Measurements from ENCODE around the gene CFAP100. TPM values are rescaled to one million over a fixed set of nuclear protein-coding genes. Genes with fewer than 3 reads are reported as not detected.

CFAP100 gene
- total and polyA plus RNA-seq, 12 donors: 0.17 TPM; not detected in 11

DNA sequence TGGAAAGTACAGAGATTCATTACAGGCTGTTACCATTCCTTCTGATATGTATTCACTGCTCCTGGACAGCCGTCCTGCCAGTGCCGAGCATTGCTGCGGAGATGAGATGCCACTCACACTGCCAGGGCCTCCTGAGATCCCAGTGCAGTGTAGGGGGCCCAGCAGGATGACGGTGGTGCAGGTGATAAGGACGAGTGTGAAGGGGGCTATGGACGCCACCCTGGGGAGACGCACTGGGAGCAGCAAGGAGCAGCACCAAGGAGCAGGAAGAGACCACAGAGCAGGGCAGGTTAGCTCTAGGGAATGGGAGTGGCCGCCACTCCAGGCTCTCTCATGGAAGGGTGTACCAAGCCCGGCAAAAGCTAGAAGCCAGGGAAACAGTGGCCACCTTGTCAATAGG is 33.5 kb upstream of the CFAP100 start:
- DNase-seq: peak in 3 of 7 donors; percentile 3 to 39 (median 14)
- Histone ChIP-seq H3K4me1 (replicated peaks in 1 of 2) (peaks cover 0 to 3% of the 10 kb centered on the region in 2 donors), H3K27me3 (no peaks in the 10 kb centered on the region), H3K9me3 (replicated peaks in 1 of 3) (no peaks in the 10 kb centered on the region), H3K4me3 (no peak overlapping the region), H3K36me3 (replicated peaks in 1 of 2) (no peaks in the 10 kb centered on the region), H3K27ac (no peak overlapping the region)
- intact Hi-C loops (cut with DNase I): loop anchor here in 1 of 2 donors (10.0 kb wide), 1 partner anchor 226 kb away; no protein-coding TSS in a partner anchor
- 76 to 86% (median 80%) methylated on average over 9 of the region's 9 CpGs for WGBS, 4 donors
- TF ChIP-seq POLR2A (IDR thresholded peaks at IDR 0.05): no peak
- TF ChIP-seq, protein P1, sequence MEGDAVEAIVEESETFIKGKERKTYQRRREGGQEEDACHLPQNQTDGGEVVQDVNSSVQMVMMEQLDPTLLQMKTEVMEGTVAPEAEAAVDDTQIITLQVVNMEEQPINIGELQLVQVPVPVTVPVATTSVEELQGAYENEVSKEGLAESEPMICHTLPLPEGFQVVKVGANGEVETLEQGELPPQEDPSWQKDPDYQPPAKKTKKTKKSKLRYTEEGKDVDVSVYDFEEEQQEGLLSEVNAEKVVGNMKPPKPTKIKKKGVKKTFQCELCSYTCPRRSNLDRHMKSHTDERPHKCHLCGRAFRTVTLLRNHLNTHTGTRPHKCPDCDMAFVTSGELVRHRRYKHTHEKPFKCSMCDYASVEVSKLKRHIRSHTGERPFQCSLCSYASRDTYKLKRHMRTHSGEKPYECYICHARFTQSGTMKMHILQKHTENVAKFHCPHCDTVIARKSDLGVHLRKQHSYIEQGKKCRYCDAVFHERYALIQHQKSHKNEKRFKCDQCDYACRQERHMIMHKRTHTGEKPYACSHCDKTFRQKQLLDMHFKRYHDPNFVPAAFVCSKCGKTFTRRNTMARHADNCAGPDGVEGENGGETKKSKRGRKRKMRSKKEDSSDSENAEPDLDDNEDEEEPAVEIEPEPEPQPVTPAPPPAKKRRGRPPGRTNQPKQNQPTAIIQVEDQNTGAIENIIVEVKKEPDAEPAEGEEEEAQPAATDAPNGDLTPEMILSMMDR (IDR thresholded peaks at IDR 0.05): no peak

DNA sequence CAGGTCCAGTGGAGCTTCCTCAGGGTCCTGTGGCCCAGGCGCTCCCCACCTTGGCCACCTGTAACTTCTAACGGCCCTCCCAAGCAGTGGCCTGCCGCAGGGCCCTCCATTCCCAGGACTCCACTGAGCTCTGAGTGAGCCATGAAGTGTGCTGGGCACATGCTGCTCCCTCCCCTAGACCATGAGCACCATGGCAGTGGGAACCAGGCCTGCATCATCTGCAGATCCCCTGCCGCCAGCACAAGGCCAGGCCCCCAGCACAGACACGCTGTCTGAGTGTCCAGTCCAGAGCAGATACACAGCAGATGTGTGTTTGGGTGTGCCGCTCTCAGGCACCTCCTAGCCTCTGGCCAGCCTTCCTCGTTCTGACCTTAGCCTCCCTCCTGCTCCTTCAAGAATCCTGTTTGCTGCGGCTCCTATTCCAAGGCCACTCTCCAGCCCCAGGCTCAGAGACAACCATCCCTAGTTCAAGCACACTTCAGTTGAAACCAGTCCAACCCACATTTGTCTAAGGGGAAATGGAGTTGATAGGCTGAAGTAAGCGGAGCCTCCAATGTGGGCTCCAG is 30.5 kb upstream of the CFAP100 start:
- Histone ChIP-seq H3K4me3 (no peak overlapping the region), H3K36me3 (replicated peaks in 1 of 2) (no peaks in the 10 kb centered on the region), H3K27me3 (no peaks in the 10 kb centered on the region), H3K9me3 (replicated peaks in 1 of 3) (no peaks in the 10 kb centered on the region), H3K4me1 (replicated peaks in 1 of 2) (no peaks in the 10 kb centered on the region), H3K27ac (no peak overlapping the region)
- 82 to 95% (median 92%) methylated on average over 5 to 9 of the region's 9 CpGs for WGBS, 4 donors
- intact Hi-C loops (cut with DNase I): loop anchor here in 1 of 2 donors (10.0 kb wide), 1 partner anchor 229 kb away; no protein-coding TSS in a partner anchor
- TF ChIP-seq POLR2A (IDR thresholded peaks at IDR 0.05): no peak
- TF ChIP-seq, protein P1 (IDR thresholded peaks at IDR 0.05): no peak
- DNase-seq: no peak

DNA sequence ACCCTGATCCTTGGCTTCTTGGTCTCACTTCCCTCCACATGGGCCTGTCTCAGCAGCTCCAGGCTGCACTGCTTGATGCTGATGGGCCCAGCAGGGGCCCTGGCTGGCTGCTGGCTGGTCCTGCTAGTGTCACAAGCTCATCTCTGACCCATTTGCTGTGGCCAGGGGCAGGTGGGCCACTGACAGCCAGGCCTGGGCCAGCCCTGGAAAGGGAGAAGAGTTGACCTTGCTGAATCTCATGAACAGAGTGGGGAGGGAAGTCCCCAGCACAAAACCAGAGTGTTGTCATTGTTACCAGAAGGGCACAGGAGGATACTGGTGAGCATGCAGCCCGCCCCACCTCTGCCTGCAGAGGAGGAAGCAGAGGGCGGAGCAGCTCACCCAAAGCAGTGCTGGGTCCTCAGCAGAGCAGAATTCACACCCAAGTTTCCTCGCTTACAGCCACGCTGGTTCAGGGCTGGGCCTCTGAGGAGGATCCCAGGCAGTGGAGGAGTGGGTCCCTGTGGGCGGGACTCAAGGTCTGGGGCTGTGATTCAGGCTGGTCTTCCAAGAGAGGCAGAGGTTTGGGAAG is 29.9 kb upstream of the CFAP100 start:
- 90 to 95% (median 93%) methylated on average over 5 of the region's 5 CpGs; no CpG with 5 or more reads in 1 of the 4 donors for WGBS, 4 donors
- no peaks in the 10 kb centered on the region for H3K27me3 ChIP-seq
- DNase-seq: peak in 1 of 7 donors; percentile 11
- no peak for TF ChIP-seq POLR2A (IDR thresholded peaks at IDR 0.05)
- TF ChIP-seq, protein P1 (IDR thresholded peaks at IDR 0.05): no peak
- intact Hi-C loops (cut with DNase I): loop anchor here in 1 of 2 donors (10.0 kb wide), 1 partner anchor 230 kb away; no protein-coding TSS in a partner anchor
- no peak overlapping the region for H3K4me3 ChIP-seq
- no peaks in the 10 kb centered on the region for H3K36me3 ChIP-seq (replicated peaks in 1 of 2)
- no peak overlapping the region for H3K27ac ChIP-seq
- H3K4me1 ChIP-seq (replicated peaks in 1 of 2): no peaks in the 10 kb centered on the region
- H3K9me3 ChIP-seq (replicated peaks in 1 of 3): no peaks in the 10 kb centered on the region

DNA sequence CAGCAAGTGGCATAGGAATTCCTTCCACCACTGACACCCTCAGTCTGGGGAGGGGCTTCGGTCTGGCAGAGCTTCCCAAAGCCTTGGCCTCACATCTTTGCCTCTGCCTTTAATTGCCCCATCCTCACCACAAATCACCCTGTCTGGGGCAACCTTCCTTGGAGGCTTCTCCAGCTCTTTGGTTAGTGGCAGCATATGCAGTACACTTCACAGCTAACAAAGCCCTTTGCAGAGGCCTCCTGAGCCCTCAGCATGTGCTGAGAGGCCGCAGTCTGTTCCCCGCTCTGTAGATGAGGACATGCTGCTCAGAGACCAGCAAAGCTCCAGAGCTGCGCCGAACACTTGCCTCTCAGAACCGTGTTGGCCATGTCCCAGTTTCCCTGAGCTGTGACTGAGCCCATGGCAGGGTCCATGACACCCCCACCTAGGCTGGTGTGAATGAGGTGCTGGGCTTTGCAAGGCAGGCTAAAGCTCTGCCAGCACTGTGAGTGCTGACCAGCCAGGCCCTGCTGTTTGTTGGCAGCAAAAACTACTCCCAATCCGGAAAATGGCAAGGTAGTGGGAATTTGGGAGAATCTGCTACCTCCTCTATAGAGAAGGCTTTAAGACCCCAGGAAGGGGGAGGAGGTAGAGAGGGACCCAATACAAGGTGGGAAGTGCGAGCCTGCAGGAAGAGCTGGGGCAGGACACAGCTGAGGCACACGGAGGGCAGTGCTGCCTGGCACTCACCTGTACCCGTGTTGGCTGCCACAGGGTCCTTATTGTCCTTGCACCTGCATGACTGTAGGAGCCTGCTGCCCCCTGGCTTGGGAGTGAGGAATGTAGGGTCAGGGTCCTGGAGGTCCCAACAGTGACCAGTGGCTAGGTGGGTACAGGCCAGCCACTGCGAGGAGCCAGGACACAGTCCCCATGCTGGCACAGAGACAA is 29.1 kb upstream of the CFAP100 start:
- WGBS, 4 donors: 84 to 91% (median 91%) methylated on average over 10 to 11 of the region's 11 CpGs
- intact Hi-C loops (cut with DNase I): loop anchor here in 1 of 2 donors (10.0 kb wide), 1 partner anchor 231 kb away; no protein-coding TSS in a partner anchor
- H3K27ac ChIP-seq: no peak overlapping the region

More for the DNA sequence above, 29.1 kb upstream of the CFAP100 start:
- Histone ChIP-seq H3K4me1 (replicated peaks in 1 of 2) (no peaks in the 10 kb centered on the region), H3K4me3 (no peak overlapping the region), H3K9me3 (replicated peaks in 1 of 3) (no peaks in the 10 kb centered on the region), H3K36me3 (replicated peaks in 1 of 2) (no peaks in the 10 kb centered on the region), H3K27me3 (no peaks in the 10 kb centered on the region)
- DNase-seq: peak in 1 of 7 donors; percentile 7
- no peak for TF ChIP-seq POLR2A (IDR thresholded peaks at IDR 0.05)
- TF ChIP-seq, protein P1 (IDR thresholded peaks at IDR 0.05): no peak

All from adrenal gland (tissue), 12 donors.